GM10266 (cell line): ENCODE measurements around the gene FSD1.

ENCODE experiments used
- DNase-seq: peaks from one replicate; pipeline ENCODE4 v3.0.0; 2012; ENCODE audit errors: extremely low spot score
- CTCF ChIP-seq: IDR thresholded peaks from 2 replicates; pipeline ENCODE4 v1.5.1; 2012; ENCODE audit warnings: mild to moderate bottlenecking, low read depth; ENCODE audit not compliant: control insufficient read depth, insufficient read depth; ENCODE audit errors: missing control alignments

The FSD1 gene

GRCh38 chr19:4298810-4299550, 5.4 kb upstream of the FSD1 start:
- no peak for TF ChIP-seq CTCF
- no peak for DNase-seq

DNA sequence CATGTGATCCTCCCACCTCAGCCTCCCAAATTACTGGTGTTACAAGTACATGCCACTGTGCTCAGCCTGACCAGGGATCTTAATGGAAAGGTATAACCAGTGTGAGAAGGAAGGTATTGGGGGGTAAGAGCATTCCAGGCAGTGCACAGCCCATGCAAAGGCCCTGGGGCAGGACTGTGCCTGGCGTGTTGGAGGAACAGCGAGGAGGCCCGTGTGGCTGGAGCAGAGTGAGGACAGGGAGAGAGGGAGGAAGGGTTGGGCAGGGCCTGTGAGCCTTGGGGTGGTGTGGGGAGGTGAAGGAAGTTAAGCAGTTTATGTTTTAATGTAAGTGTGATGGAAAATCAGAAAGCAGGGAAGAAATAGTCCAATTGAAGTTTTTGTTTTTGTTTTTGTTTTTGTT, 3.8 kb upstream of the FSD1 start:
- DNase-seq, result no peak
- no peak for TF ChIP-seq CTCF

DNA sequence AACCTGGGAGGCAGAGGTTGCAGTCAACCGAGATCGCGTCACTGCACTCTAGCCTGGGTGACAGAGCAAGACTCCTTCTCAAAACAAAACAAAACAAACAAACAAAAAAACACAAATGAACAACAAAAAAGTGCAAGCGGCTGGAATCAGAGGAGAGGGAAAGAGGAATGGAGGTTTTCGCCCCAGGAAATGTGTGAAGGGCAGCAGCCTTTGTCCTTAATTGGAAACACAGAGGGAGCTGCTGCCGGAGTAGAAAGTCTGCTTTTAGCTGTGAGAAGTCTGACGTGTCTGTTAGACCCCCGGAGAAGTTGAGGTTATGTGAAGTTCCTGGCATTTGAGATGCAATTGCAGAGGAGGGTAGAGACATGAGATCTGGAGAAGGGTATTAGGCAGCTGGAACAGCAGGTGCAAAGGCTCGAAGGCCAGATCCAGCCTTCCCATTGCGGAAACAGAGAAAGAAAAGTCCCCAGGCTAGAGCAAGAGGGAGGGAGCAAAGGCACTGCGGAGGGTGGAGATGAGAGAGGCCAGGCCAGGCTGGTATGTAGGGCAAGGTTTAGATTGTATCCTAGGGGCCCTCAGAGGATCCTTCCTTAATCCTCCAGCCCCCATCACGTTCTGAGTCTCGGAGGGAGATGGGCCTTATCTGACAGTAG, 2.7 kb upstream of the FSD1 start:
- TF ChIP-seq CTCF, result no peak
- no peak for DNase-seq

DNA sequence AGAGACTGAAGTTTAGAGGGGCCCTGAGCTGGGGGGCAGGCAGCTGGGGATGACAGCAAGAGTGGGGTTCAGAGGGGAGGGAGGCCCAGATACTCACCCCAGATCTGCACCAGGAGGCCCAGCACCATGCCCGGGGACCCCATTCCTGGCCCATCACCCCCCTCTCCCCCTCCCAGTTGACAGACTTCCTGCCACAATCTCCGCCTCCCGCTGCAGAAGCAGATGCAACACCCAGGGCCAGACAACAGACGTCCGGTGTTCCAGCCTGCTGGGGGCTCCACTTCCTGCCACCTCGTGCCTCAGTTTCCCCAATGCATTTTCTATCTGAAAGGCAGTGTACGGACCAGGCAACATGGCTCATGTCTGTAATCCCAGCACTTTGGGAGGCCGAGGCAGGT, 2.2 kb upstream of the FSD1 start, which contains the start of gene TMIGD2:
Gene TMIGD2 (minus strand): TSS at position 147 of the 398 bp plus-strand sequence. CDS start 4 bp downstream, at position 143.
- no peak for DNase-seq
- TF ChIP-seq CTCF, result no peak

GRCh38 chr19:4303819-4304537, 420 bp upstream of the FSD1 start:
- DNase-seq, result no peak

DNA sequence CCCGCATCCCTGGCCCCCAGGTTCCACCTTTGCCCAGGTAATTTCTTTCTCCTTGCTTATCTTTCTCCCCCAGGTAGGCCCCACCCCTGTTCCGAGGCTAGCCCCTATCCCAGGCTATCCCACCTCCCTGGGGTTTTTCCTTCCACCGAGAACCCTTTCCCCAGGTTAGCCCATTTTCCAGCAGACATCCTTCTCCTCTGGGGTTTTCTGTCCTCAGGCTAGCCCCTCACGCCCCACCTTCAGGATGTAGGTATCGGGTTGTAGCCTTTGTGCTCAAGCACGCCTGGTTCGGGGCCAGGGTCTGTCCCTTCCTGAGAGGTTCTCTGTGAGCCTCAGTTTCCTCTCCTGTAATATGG, 837 bp downstream of the FSD1 start:
- DNase-seq, result no peak
- no peak for TF ChIP-seq CTCF

More at GRCh38 chr19:4303819-4304537, 420 bp upstream of the FSD1 start:
- no peak for TF ChIP-seq CTCF
